IgD-negative memory B cell (primary cell): Measurements from ENCODE around the gene ZFP90. TPM values are rescaled to one million over a fixed set of nuclear protein-coding genes. Genes with fewer than 3 reads are reported as not detected.
"Not testable (repeated sequence)": the region's sequence is repeated elsewhere in the genome, so short reads cannot be mapped to it uniquely, and the experiment has no call there.

ENCODE experiments used
- H3K27ac Mint-ChIP-seq, 3 donors: one replicate each; pipeline ENCODE4 v1.8.0; 2020 to 2022; ENCODE audit warnings: mild to moderate bottlenecking in 3 of 3, mixed read lengths in 3 of 3, moderate library complexity in 1 of 3
- H3K27me3 Mint-ChIP-seq: one replicate; pipeline ENCODE4 v1.8.0; 2021; ENCODE audit warnings: mixed read lengths
- H3K36me3 Mint-ChIP-seq: one replicate; pipeline ENCODE4 v1.8.0; 2020; ENCODE audit warnings: mild to moderate bottlenecking, mixed read lengths
- H3K4me1 Mint-ChIP-seq, 3 donors: one replicate each; pipeline ENCODE4 v1.8.0; 2020 to 2022; ENCODE audit warnings: mixed read lengths in 3 of 3, mild to moderate bottlenecking in 1 of 3
- H3K4me3 Mint-ChIP-seq, 4 donors: one replicate each; pipeline ENCODE4 v1.8.0; 2020 to 2022; ENCODE audit warnings: mild to moderate bottlenecking in 4 of 4, mixed read lengths in 4 of 4, moderate library complexity in 3 of 4
- H3K9me3 Mint-ChIP-seq, 3 donors: one replicate each; pipeline ENCODE4 v1.8.0; 2020 to 2021; ENCODE audit warnings: mixed read lengths in 3 of 3, mild to moderate bottlenecking in 1 of 3
- polyA plus RNA-seq: library from polyadenylated mRNA; unstranded; fragments of 300-500 nt; fragmentation: Illumina TruSeq; gene quantifications from one replicate; pipeline ENCODE4 v1.2.3, GENCODE V29; 2021

Gene ZFP90
- polyA plus RNA-seq, 1 donor from 2014 or later, result 23.1 TPM

- peak overlapping the region; percentile 62 to 88 (median 73) for H3K27ac Mint-ChIP-seq
- peaks cover 6% of the 10 kb centered on the region for H3K36me3 Mint-ChIP-seq
- H3K4me3 Mint-ChIP-seq, result peak overlapping the region; percentile 89 to 94 (median 93)
- peaks cover 12 to 23% (median 14%) of the 10 kb centered on the region in 3 donors for H3K4me1 Mint-ChIP-seq
- no peaks in the 10 kb centered on the region for H3K9me3 Mint-ChIP-seq
- H3K27me3 Mint-ChIP-seq, result no peaks in the 10 kb centered on the region
These were observed 10.3 kb upstream of the ZFP90 start for GRCh38 chr16:68528686-68529379.

GRCh38 chr16:68529608-68529930, 9.5 kb upstream of the ZFP90 start:
- no peaks in the 10 kb centered on the region for H3K27me3 Mint-ChIP-seq
- peak overlapping the region; percentile 89 to 94 (median 93) for H3K4me3 Mint-ChIP-seq
- peaks cover 12 to 23% (median 14%) of the 10 kb centered on the region in 3 donors for H3K4me1 Mint-ChIP-seq
- peaks cover 8% of the 10 kb centered on the region for H3K36me3 Mint-ChIP-seq
- H3K9me3 Mint-ChIP-seq, result no peaks in the 10 kb centered on the region
- H3K27ac Mint-ChIP-seq, result peak overlapping the region; percentile 82 to 97 (median 96)

- Mint-ChIP-seq H3K36me3 (peaks cover 8% of the 10 kb centered on the region), H3K27me3 (no peaks in the 10 kb centered on the region), H3K4me1 (peaks cover 12 to 23% (median 14%) of the 10 kb centered on the region in 3 donors), H3K27ac (peak overlapping the region; percentile 82 to 97 (median 96)), H3K4me3 (peak overlapping the region; percentile 89 to 94 (median 93)), H3K9me3 (no peaks in the 10 kb centered on the region)
These were observed 9.0 kb upstream of the ZFP90 start for GRCh38 chr16:68529931-68530701.

- Mint-ChIP-seq H3K9me3 (no peaks in the 10 kb centered on the region), H3K27me3 (peaks cover 2% of the 10 kb centered on the region), H3K27ac (no peak overlapping the region), H3K4me3 (peak overlapping the region in 1 of 4 donors; percentile 73), H3K36me3 (peaks cover 9% of the 10 kb centered on the region), H3K4me1 (peaks cover 13 to 14% (median 14%) of the 10 kb centered on the region in 3 donors)
These were observed 5.2 kb upstream of the ZFP90 start for GRCh38 chr16:68533937-68534336.

GRCh38 chr16:68535331-68535730, 3.8 kb upstream of the ZFP90 start:
- peak overlapping the region in 1 of 4 donors; percentile 30 for H3K4me3 Mint-ChIP-seq
- H3K9me3 Mint-ChIP-seq, result no peaks in the 10 kb centered on the region
- peaks cover 9% of the 10 kb centered on the region for H3K36me3 Mint-ChIP-seq
- H3K27ac Mint-ChIP-seq, result no peak overlapping the region
- peaks cover 2% of the 10 kb centered on the region for H3K27me3 Mint-ChIP-seq
- peaks cover 11 to 20% (median 16%) of the 10 kb centered on the region in 3 donors for H3K4me1 Mint-ChIP-seq

GRCh38 chr16:68539711-68540239, 684 bp downstream of the ZFP90 start:
- H3K36me3 Mint-ChIP-seq, result peaks cover 11% of the 10 kb centered on the region
- H3K4me3 Mint-ChIP-seq, result peak overlapping the region; percentile 89 to 97 (median 97)
- H3K4me1 Mint-ChIP-seq, result peaks cover 7 to 15% (median 14%) of the 10 kb centered on the region in 3 donors
- peaks cover 2% of the 10 kb centered on the region for H3K27me3 Mint-ChIP-seq
- H3K9me3 Mint-ChIP-seq, result no peaks in the 10 kb centered on the region
- peak overlapping the region; percentile 74 to 97 (median 88) for H3K27ac Mint-ChIP-seq

GRCh38 chr16:68548947-68549346, 9.9 kb downstream of the ZFP90 start:
- Mint-ChIP-seq H3K27ac (peak overlapping the region in 1 of 3 donors; percentile 39), H3K9me3 (peaks cover 13 to 22% (median 22%) of the 10 kb centered on the region in 3 donors), H3K27me3 (no peaks in the 10 kb centered on the region), H3K4me1 (peaks cover 4 to 6% (median 5%) of the 10 kb centered on the region in 3 donors), H3K36me3 (peaks cover 50% of the 10 kb centered on the region), H3K4me3 (peak overlapping the region in 1 of 4 donors; percentile 17)

GRCh38 chr16:68553186-68553585, 14.1 kb downstream of the ZFP90 start:
- Mint-ChIP-seq H3K27me3 (no peaks in the 10 kb centered on the region), H3K4me3 (no peak overlapping the region), H3K9me3 (peaks cover 17 to 58% (median 55%) of the 10 kb centered on the region in 3 donors), H3K27ac (no peak overlapping the region), H3K4me1 (peaks cover 0 to 6% (median 4%) of the 10 kb centered on the region in 3 donors), H3K36me3 (peaks cover 60% of the 10 kb centered on the region)

GRCh38 chr16:68560341-68560740, 21.2 kb downstream of the ZFP90 start:
- H3K27me3 Mint-ChIP-seq, H3K27ac Mint-ChIP-seq, H3K4me1 Mint-ChIP-seq: not testable (repeated sequence)
- Mint-ChIP-seq H3K4me3 (peak overlapping the region in 1 of 4 donors; percentile 25), H3K9me3 (peaks cover 13 to 81% (median 55%) of the 10 kb centered on the region in 3 donors), H3K36me3 (peaks cover 64% of the 10 kb centered on the region)

GRCh38 chr16:68563631-68564381, 24.7 kb downstream of the ZFP90 start:
- Mint-ChIP-seq H3K4me1 (no peaks in the 10 kb centered on the region), H3K9me3 (peaks cover 13 to 74% (median 49%) of the 10 kb centered on the region in 3 donors), H3K4me3 (no peak overlapping the region), H3K36me3 (peaks cover 42% of the 10 kb centered on the region), H3K27ac (no peak overlapping the region), H3K27me3 (no peaks in the 10 kb centered on the region)

- H3K27me3 Mint-ChIP-seq, result no peaks in the 10 kb centered on the region
- no peaks in the 10 kb centered on the region for H3K4me1 Mint-ChIP-seq
- H3K9me3 Mint-ChIP-seq, result peaks cover 9 to 71% (median 46%) of the 10 kb centered on the region in 3 donors
- no peak overlapping the region for H3K27ac Mint-ChIP-seq
- H3K4me3 Mint-ChIP-seq, result no peak overlapping the region
- peaks cover 38% of the 10 kb centered on the region for H3K36me3 Mint-ChIP-seq
These were observed 25.4 kb downstream of the ZFP90 start for GRCh38 chr16:68564382-68564985.

GRCh38 chr16:68574479-68574878, 35.4 kb downstream of the ZFP90 start:
- peaks cover 5% of the 10 kb centered on the region for H3K36me3 Mint-ChIP-seq
- no peak overlapping the region for H3K27ac Mint-ChIP-seq
- no peak overlapping the region for H3K4me3 Mint-ChIP-seq
- H3K4me1 Mint-ChIP-seq, result no peaks in the 10 kb centered on the region
- peaks cover 9 to 48% (median 43%) of the 10 kb centered on the region in 3 donors for H3K9me3 Mint-ChIP-seq
- peaks cover 1% of the 10 kb centered on the region for H3K27me3 Mint-ChIP-seq

GRCh38 chr16:68575082-68575481, 36.0 kb downstream of the ZFP90 start:
- Mint-ChIP-seq H3K4me3 (no peak overlapping the region), H3K27ac (no peak overlapping the region), H3K36me3 (peaks cover 5% of the 10 kb centered on the region), H3K4me1 (no peaks in the 10 kb centered on the region), H3K9me3 (peaks cover 9 to 45% (median 38%) of the 10 kb centered on the region in 3 donors), H3K27me3 (peaks cover 1% of the 10 kb centered on the region)

- Mint-ChIP-seq H3K36me3 (peaks cover 8% of the 10 kb centered on the region), H3K4me1 (no peaks in the 10 kb centered on the region), H3K27me3 (peaks cover 1% of the 10 kb centered on the region), H3K9me3 (peaks cover 10 to 43% (median 21%) of the 10 kb centered on the region in 3 donors), H3K4me3 (no peak overlapping the region), H3K27ac (no peak overlapping the region)
These were observed 38.3 kb downstream of the ZFP90 start for GRCh38 chr16:68577352-68577853.
